GM21717 (cell line): Measurements from ENCODE around the gene N4BP3.

ENCODE experiments used
- ATAC-seq: cut with Tn5 transposase; IDR thresholded peaks from one replicate; pipeline ENCODE4 v1.9.1; 2021; ENCODE audit warnings: mild to moderate bottlenecking, moderate library complexity; ENCODE audit not compliant: unreplicated experiment

Gene N4BP3

DNA sequence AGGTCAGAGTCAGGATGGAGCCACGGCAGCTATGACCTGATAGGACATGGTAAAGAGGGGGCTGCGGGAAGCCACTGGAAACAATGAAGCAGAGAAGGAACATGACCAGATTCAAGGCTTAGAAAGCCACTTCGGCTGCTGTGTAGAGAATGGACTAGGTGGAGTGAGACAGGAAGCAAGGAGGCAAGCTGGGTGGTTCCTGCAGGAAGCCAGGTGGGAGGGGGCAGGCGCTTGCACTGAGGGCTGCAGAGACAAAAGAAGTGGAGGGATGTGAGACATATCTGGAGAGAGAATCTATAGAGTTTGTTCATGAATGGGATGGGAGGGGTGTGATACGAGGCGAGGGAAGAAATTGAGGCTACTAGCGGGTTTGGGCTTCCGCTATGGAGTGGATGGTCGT is 19.0 kb upstream of the N4BP3 start:
- no peak for ATAC-seq

DNA sequence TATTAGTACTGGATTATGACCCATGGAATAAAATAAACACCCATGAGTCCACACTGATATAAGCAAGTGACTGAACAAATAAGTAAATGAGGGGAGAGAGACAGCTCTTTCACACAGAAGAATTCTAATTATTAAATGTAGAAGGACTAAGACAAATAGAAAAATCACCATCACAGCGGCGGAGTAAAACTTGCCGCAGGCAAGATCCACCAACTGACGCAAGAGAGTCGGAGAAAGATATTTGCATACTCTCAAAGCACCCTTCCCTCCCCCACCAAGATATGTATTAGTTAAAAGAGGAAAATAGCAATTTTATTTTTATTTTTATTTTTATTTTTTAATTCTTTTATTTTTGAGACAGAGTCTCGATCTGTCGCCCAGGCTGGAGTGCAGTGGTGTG is 14.6 kb upstream of the N4BP3 start:
- ATAC-seq, result no peak

DNA sequence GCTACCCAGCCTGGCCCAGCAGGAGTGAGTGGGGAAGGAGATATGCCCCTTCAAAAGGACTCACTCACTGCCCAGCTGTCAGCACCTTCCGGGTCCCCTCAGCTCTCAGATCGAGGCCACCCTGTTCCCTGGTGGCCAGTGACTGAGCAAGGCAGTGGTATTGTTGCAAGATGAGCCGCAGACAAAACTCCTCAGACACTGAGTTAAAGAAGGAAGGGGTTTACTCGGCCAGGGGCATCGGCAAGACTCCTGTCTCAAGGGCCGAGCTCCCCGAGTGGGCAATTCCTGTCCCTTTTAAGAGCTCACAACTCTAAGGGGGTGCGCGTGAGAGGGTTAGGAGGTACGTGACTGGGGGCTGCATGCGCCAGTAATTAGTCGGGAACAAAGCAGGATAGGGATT is 9.7 kb upstream of the N4BP3 start:
- no peak for ATAC-seq

DNA sequence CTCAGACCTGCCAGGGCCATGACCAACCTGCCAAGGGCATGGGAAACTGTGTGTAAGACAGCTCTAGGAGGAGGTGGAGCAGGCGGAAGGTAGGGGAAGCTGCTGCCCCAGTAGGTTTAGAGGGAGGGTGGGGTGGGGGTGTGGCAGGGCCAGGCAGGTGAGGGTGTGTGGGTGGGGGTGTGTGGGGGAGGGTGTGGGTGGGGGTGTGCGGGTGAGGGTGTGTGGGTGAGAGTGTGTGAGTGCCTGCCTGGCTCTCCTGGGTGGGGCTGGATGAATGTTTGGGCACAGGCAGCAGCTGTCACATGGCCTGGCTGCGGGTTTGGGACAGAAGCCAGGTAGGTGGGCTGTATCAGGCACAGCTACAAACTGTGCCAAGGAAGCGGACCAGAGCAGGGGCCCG is 8.8 kb upstream of the N4BP3 start:
- no peak for ATAC-seq

DNA sequence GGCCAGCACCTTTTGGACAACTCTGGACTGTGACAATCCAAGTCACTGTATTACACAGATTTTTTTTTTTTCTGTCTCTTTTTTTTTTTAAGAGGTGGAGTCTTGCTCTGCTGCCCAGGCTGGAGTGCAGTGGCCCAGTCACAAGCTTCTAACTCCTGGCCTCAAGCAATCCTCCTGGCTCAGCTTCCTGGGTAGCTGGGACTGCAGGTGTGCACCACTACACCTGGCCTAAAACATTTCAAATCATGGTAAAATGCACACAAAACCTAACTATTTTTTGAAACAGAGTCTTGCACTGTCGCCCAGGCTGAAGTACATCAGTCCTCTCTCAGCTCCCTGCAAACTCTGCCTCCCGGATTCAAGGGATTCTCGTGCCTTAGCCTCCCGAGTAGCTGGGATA is 7.2 kb upstream of the N4BP3 start:
- ATAC-seq, result no peak

DNA sequence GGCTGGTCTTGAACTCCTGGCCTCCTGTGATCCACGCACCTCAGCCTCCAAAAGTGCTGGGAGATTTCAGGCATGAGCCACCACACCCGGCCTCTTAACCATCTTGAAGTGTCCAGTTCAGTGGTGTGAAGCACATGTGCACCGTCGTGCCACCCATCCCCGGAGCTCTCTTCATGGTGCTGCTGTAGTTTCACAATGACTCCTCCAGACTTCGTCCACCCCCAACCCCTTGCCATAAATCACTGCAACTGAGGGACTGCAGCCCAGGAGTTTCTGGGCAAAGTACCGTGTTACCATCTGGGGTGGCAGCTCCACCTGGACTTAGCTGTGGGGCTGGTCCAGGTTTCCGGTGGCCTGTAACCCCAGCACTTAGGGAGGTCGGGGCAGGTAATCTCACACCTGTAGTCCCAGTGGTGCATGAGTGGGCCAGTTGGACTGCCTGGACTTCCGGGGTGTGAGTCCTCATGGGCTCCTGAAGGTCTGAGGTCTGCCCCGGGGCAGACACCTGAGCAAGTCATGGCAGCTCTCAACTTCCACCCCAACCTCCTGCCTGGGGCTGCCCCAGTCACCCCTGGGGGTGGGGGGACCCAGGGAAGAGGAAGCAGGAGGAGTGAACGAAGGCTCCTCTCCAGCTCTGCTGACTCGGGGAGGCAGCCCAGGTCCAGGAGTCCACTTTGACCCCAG is 6.6 kb upstream of the N4BP3 start:
- ATAC-seq, result no peak

DNA sequence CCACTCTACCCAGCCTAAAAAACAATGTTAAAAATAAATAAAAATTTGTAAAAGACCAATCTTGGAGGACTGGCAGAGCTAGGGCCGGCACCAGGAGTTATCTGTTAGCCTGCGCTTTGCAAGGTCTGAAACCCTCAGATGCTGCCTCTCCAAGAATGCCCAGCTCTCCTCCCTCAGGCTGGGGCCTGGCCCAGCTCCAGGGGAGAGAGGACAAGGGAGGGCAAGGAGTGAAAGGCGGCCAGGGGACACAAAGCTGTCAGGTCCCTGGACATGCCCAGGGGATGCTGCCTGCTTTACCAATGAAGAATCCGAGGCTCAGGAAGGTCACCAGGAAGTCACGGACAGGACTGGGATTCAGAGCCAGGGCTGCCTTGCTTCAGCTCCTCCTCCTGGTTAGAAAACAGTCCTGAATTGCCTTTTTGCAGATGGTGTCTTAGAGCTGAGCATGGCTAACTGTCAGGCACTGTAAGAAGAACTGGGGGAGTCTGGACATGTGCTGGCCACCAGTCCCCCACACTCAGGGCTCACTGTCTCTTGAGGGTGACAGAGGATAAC is 5.5 kb upstream of the N4BP3 start:
- ATAC-seq, result no peak

DNA sequence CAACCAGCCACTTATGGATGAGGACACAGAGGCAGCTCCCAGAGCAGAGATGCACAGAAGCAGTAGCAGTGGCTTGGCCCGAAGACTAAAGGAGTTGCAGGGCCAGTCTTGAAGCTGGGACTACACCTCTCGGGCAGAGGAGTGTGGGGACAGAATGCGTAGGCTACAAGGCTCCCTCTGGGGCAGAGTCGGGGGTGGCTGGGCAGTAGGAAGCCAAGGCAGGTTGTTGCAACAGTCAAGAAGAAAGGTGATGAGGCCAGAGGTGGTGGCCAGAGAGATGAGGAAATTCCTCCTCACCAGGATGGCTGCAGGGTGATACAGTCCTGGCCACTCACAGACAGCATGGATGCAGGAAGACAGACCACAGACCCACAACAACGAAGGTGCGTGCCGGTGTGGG is 4.9 kb upstream of the N4BP3 start:
- ATAC-seq, result no peak

DNA sequence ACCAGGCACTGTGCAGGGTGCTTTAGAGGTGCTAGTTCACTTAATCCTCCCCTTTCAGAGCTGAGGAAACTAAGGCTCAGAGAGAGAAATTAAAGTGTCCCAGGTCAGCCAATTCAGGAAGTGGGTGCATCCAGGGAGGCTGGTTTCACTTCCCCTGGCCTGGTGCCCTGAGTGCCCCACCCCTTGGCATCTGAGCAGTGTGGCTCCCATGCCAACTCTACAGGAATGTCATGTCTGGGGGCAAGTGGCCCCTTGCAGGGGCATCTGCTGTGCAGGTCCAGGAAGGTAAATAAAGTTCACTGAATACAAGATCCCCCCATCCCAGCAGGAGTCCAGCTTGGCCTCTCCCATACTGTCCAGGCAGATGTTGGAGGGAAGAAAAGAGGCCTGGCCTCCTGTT is 4.4 kb upstream of the N4BP3 start:
- no peak for ATAC-seq

DNA sequence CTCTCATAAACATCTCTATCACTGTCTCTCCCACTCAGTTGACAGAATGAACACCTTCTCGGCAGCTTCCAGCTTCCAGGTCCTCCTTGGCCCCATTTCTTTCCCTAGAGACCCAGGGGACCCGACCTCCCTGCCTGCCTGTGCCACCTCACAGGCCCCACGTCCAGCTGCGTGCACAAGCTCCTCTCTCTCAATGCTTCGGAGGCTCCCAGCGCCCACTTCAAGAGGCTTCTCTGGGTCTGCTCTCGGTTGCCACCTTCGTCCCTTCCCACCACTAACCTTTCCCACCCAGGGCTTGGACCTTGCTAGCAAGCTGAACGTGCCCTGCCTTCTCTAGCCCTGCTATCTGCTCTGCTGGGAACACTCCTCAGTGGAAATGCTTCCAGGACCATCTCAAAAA is 2.8 kb upstream of the N4BP3 start:
- ATAC-seq, result no peak

DNA sequence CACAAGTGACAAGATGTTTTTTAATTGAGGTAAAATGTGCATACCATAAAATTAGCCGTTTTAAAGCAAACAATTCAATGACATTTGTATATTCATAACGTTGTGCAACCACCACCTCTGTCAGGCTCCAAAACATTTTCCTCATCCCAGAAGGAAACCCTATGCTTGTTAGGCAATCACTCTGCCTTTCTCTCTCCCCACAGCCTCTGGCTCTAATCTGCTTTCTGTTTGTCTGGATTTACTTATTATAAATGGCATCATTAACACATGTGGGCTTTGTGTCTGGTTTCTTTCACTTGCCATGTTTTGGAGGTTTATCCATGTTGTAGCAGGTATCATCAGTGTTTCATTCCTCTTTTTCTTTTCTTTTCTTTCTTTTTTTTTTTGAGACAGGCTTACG is 1.4 kb upstream of the N4BP3 start:
- ATAC-seq, result no peak

DNA sequence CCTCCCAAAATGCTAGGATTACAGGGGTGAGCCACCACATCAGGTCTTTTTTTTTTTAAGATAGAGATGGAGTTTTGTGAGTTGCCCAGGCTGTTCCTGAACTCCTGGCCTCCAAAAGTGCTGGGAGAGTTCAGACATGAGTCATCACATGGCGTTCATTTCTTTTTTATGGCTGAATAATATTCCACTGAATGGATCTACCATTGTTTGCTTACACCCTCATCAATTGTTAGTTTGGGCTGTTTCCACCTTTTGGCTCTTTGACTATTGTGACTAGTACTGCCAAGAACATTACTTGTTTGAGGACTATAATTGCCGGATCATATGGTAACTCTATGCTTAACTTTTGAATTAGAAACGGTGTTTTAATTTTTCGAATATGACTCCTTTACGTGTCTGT is 787 bp upstream of the N4BP3 start:
- no peak for ATAC-seq

DNA sequence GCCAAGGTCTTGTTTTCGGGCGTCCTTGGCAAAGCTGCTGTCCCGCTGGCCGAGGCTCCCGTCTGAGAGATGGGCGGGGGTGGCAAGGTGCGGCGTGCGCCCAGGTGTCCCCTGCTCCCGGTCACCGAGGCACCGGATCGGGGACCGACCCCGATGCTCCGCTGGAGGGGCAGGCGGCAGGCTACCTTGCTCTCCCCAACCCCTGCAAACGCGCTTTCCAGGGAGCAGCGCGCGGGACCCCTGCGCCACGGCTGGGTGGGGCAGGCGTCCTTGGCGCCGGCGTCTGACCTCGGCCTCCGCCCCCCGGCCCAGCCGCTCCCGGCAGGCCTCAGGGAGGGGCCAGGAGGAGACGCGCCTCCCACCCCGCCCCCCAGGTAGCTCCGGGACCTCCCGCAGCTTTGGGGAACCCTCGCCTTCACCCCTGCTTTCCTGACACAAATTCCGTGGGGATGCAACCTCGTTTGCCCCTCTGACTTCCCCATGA is 551 bp downstream of the N4BP3 start:
- peak; percentile 25 for ATAC-seq

DNA sequence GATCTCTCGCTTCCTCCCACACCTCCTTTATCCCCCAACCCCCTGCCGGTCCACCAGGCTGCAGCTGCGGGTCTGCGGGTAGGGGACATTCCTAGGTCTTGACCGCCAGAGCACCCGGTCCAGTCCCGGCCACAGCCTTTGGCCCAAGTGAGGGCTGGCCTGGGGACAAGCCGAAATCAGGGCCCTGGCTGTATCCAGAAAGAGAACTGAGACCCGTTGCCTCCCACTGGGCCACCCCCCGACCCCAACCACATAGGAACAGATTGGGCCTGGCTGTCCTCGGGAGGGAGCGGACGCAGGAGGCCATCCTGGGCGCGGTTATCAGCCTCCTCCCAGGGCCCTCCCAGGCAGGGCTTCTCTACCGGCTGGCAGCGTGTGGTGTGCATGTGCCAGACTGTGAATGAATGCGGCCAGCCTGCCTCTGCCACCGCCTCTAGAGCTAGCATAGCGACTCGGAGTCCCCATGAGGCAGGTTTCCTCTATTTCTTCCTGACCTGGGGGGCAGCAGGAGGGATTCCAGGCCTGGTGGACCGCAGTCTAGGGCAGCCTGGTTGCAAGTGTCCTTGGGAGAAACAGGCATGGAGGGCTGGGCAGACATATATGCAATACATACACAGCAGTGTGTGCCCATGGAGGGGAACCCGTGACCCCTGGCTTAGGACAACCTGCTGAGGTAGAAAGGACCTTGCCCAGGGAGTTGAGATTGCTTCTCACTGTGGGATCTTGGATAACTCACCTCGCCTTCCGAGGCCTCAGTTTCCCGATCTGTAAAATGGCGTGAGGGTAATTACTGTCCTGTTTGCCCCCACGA is 1.2 kb downstream of the N4BP3 start:
- ATAC-seq, result no peak

DNA sequence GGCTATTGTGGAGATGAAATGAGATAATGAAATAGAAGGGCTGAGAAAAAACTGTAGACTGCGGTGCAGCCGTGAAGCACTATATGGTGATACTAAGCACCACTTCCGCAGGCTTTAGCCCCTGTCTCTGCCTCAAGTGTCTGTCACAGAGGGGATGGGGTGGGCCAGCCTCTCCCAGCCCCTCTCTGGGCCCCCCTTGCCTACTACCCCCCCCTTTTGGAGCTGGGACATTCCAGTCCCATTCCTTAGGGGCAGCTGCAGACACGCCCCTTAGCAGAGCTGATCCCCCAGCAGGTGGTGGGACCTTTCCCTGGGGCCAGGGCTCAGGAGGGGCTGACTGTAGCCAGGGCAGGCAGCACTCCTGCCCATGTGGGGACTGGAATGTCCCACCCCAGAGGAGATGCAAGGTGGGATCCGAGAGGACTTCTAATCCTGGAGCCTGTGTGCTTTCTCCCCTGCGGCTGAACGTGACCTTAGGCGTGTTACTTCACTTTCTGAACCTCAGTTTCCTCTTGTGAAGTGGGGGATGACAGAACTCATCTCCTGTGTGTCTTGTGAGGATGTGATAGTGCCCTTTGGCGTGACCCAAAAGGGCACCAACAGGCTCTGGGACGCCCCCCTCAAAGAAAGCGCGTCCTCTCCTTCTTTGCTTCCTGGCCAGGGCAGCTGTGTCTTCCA is 1.9 kb downstream of the N4BP3 start:
- no peak for ATAC-seq

DNA sequence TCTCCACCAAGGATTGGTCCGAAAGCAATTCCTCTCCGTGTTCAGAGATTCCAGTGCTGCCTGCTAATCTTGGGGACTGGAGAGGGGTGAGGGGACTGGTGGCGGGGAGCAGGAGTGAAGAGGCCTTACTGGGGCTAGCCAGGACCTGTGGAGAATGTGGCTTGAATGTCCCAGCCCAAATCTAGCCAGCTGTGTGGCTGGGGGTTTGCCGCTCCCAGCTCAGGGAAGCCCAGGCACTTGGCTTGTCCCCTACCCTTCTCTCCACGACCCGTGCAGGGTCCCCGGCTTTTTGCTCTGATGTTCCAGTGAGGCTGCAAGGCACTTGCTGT is 2.4 kb downstream of the N4BP3 start:
- ATAC-seq, result no peak

DNA sequence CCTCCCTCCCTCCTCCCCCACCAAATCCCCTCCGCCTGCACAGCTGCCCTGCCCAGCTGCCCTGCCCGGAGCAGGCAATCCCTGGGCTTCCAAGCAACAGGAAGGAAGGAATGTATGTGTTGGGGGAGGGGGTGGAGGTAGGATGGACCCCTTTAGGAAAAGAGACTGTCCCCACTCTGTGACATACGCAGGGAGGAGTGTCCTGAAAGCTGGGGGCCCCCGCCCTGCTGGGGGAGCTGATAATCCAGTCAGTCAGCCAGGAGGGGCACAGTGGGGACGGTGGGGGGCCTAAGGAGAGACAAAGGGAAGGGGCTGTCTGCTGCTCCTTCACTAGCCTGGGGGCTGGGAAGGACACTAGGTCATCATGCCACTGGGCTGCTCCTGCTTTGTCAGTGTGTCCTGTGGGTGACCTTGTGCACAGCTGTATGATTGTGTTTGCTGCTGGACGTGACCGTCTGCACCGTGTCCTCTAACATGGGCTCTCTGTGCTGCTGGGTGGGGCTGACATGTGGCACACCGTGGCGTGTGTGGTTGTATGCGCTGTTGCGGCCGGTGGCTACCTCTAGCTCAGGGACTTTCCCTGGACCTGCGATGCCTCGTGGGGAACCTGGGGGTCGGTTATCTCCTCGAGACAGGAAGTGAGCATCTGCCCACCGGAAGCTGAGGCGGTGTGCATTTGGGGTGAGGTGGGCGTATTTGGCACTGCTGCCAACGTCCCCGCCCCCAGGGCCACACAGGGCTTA is 3.0 kb downstream of the N4BP3 start:
- ATAC-seq, result peak; percentile 35

DNA sequence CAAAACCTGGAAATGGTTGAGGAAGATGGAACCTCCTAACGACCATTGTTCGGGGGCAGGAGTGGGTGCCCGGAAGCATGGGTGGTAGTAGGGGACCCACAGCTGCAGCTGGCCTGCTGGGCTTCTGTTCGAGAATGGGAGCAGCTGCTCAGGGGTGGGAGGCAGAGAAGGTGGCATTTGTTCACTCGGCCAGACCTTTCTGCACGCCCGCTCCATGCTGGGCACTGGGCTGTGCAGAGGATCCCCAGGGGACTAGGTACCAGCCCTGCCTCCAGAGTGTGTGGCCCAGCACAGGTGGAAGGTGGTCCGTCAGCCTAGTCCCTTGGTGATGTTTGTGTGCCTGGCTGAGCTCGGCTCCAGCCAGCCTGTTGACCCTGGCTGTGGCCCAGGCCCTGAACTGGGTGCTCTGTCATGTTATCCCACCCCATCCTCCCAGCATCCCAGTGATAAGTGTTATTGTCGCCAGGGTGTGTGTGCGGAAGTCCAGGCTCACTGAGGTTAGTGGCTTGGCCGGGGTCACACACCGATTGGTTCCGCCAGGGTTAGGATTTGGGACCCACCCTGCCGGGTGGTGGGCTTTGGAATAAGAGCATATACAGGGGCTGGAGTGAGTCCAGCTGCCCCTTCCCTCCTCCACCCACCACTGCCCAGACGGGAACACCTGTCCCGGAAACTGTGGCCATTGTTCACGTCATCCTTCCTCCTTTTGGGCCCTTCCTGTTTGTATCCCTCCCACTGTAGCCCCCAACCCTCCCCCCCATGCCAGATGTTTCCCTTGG is 4.8 kb downstream of the N4BP3 start:
- no peak for ATAC-seq

DNA sequence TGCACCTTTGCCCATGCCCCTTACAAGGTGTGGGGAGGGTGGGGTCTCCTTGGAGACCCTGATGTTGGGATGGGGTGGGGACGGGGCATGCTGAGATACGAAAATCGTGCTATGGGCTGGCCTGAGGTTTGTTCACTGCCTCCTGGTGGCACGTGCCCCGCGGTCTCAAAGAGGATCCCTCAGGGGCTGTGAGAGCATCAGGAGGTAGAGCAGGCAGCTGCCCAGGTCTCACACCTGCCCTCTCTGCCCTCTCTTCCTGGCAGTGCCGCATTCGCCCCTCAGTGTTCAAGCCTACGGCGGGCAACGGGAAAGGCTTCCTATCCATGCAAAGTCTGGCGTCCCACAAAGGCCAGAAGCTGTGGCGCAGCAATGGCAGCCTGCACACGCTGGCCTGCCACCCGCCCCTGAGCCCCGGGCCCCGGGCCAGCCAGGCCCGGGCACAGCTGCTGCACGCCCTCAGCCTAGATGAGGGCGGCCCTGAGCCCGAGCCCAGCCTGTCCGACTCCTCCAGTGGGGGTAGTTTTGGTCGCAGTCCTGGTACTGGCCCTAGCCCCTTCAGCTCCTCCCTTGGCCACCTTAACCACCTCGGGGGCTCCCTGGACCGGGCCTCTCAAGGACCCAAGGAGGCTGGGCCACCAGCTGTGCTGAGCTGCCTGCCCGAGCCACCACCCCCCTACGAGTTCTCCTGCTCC is 6.7 kb downstream of the N4BP3 start:
- no peak for ATAC-seq
